GM23248 (cell line): ENCODE data around the gene TRIP6. TPM values are rescaled to one million over a fixed set of nuclear protein-coding genes. Genes with fewer than 3 reads are reported as not detected.

Source experiments
- DNase-seq: peaks from one replicate; pipeline ENCODE4 v3.0.0-alpha.2; 2015
- H2AFZ ChIP-seq: fragments of 200-600 bp; sonication (generic); 2 replicates; pipeline ENCODE4 v1.6.1; 2016; ENCODE audit warnings: antibody characterized with exemption
- H3F3A ChIP-seq: fragments of 200-600 bp; sonication (generic); 2 replicates; pipeline ENCODE4 v1.6.1; 2016; ENCODE audit warnings: mild to moderate bottlenecking, antibody characterized with exemption, mixed run types; ENCODE audit not compliant: insufficient read depth
- H3K27ac ChIP-seq: fragments of 200-600 bp; sonication (generic); 2 replicates; pipeline ENCODE4 v1.5.1; 2016; ENCODE audit warnings: mild to moderate bottlenecking
- H3K27me3 ChIP-seq: fragments of 200-600 bp; sonication (generic); replicated peaks from 2 replicates; pipeline ENCODE4 v1.6.1; 2016; ENCODE audit warnings: mild to moderate bottlenecking; ENCODE audit not compliant: insufficient read depth
- H3K36me3 ChIP-seq: fragments of 200-600 bp; sonication (generic); 2 replicates; pipeline ENCODE4 v1.6.1; 2016; ENCODE audit warnings: low read depth, mild to moderate bottlenecking
- H3K4me1 ChIP-seq: fragments of 200-600 bp; sonication (generic); 2 replicates; pipeline ENCODE4 v1.6.1; 2016; ENCODE audit warnings: mild to moderate bottlenecking; ENCODE audit not compliant: insufficient read depth
- H3K4me2 ChIP-seq: fragments of 200-600 bp; sonication (generic); one replicate; pipeline ENCODE4 v1.6.1; 2016; ENCODE audit warnings: mild to moderate bottlenecking; ENCODE audit not compliant: unreplicated experiment
- H3K4me3 ChIP-seq: fragments of 200-600 bp; sonication (generic); 2 replicates; pipeline ENCODE4 v1.5.1; 2016; ENCODE audit warnings: mild to moderate bottlenecking
- H3K79me2 ChIP-seq: fragments of 200-600 bp; sonication (generic); 2 replicates; pipeline ENCODE4 v1.6.1; 2016; ENCODE audit warnings: mild to moderate bottlenecking; ENCODE audit not compliant: insufficient read depth
- H3K9ac ChIP-seq: fragments of 200-600 bp; sonication (generic); 2 replicates; pipeline ENCODE4 v1.6.1; 2016; ENCODE audit warnings: mild to moderate bottlenecking
- H3K9me2 ChIP-seq: fragments of 200-600 bp; sonication (generic); 2 replicates; pipeline ENCODE4 v1.6.1; 2016; ENCODE audit warnings: mixed run types, mild to moderate bottlenecking, moderate library complexity; ENCODE audit not compliant: insufficient read depth
- H3K9me3 ChIP-seq: fragments of 200-600 bp; sonication (generic); one replicate; pipeline ENCODE4 v1.6.1; 2017; ENCODE audit warnings: low read depth
- H4K20me1 ChIP-seq: fragments of 200-600 bp; sonication (generic); 2 replicates; pipeline ENCODE4 v1.6.0; 2016; ENCODE audit not compliant: insufficient read depth
- EZH2 ChIP-seq: fragments of 200-600 bp; sonication (generic); IDR thresholded peaks from 2 replicates; pipeline ENCODE4 v1.6.1; 2018; ENCODE audit warnings: antibody characterized with exemption, mild to moderate bottlenecking; ENCODE audit not compliant: insufficient read depth, poor library complexity, severe bottlenecking
- EZH2phosphoT487 ChIP-seq: fragments of 200-600 bp; sonication (generic); IDR thresholded peaks from 2 replicates; pipeline ENCODE4 v1.6.1; 2018; ENCODE audit warnings: antibody characterized with exemption, moderate library complexity, mild to moderate bottlenecking, low read depth; ENCODE audit not compliant: insufficient read depth
- WGBS, 2 experiments: methylation state at CpG; one replicate each; pipeline ENCODE4 v1.1.6; 2015 to 2017; ENCODE audit warnings: low lambda C conversion rate in 2 of 2, low coverage in 1 of 2; ENCODE audit errors: missing lambda C conversion rate in 2 of 2; 5-methylcytosine and 5-hydroxymethylcytosine counted together
- in situ Hi-C: fragments of 300-500 bp; cut with MboI; formaldehyde crosslinking; loops from 2 replicates; pipeline ENCODE4 v1.15.0; 2020
- polyA plus RNA-seq: library from polyadenylated mRNA; unstranded; fragments of >200 nt; fragmentation: Nextera tagmentation; extraction: Ambion mirVana; gene quantifications from 2 replicates; pipeline ENCODE4 v1.2.1, GENCODE V29; 2016
- total RNA-seq: library from RNA; depleted of rRNA; stranded (reverse); fragments of >200 nt; shearing (Covaris generic); gene quantifications from 2 replicates; pipeline ENCODE4 v1.2.3, GENCODE V29; 2014; rRNA removed

Gene TRIP6
- total RNA-seq, result 113 and 121 TPM in 2 replicates
- polyA plus RNA-seq, result 68.6 and 71.3 TPM in 2 replicates

- Histone ChIP-seq H3K27me3 (no peaks in the 10 kb centered on the region), H3K36me3 (peaks cover 6% of the 10 kb centered on the region; the same call in 1 of the 2 replicates), H3K4me2 (peak within 1 kb of the TSS; percentile 90), H2AFZ (peak within 1 kb of the TSS; percentile 83), H3K4me3 (peak within 1 kb of the TSS; percentile 100), H3K27ac (peak within 1 kb of the TSS; percentile 79), H3K9me3 (no peaks in the 10 kb centered on the region), H3K9ac (peak within 1 kb of the TSS; percentile 100), H3K9me2 (no peaks in the 10 kb centered on the region), H3K4me1 (peaks cover 7% of the 10 kb centered on the region), H3F3A (peaks cover 18% of the 10 kb centered on the region), H3K79me2 (peaks cover 45% of the 10 kb centered on the region), H4K20me1 (no peaks in the 10 kb centered on the region)
- in situ Hi-C loops, result loop anchor here (25.0 kb wide), 1 partner anchor 405 kb away; the partner anchor contains the start of gene SPACDR
- WGBS, 2 experiments, result 2% methylated on average over 39 of the region's 42 CpGs
- peak; percentile 95 for DNase-seq
- TF ChIP-seq EZH2 (no peak), EZH2phosphoT487 (no peak)
Observed at GRCh38 chr7:100867040-100867775, at the start of gene TRIP6. TRIP6 (plus strand) TSS chr7:100867387; CDS start chr7:100867498, 111 bp downstream.

- peaks cover 9% of the 10 kb centered on the region; the same call in 1 of the 2 replicates for H3K36me3 ChIP-seq
- no peaks in the 10 kb centered on the region for H3K9me3 ChIP-seq
- H3K27me3 ChIP-seq, result no peaks in the 10 kb centered on the region
- H3K4me1 ChIP-seq, result no peaks in the 10 kb centered on the region
- no peak for DNase-seq
- H3K9me2 ChIP-seq, result no peaks in the 10 kb centered on the region
- WGBS, 2 experiments, result 92 to 95% methylated on average over 9 of the region's 9 CpGs
- H3K79me2 ChIP-seq, result no peaks in the 10 kb centered on the region
- H4K20me1 ChIP-seq, result no peaks in the 10 kb centered on the region
- H3F3A ChIP-seq, result no peaks in the 10 kb centered on the region
- in situ Hi-C loops, result no loop called here
- no peak overlapping the region for H3K9ac ChIP-seq
- no peak overlapping the region for H3K4me2 ChIP-seq
- H3K4me3 ChIP-seq, result no peak overlapping the region
- H3K27ac ChIP-seq, result no peak overlapping the region
- TF ChIP-seq EZH2 (no peak), EZH2phosphoT487 (no peak)
- H2AFZ ChIP-seq, result no peak overlapping the region
Observed at GRCh38 chr7:100818366-100818765, 48.8 kb upstream of the TRIP6 start.

GRCh38 chr7:100818825-100819224, 48.4 kb upstream of the TRIP6 start:
- no peak for DNase-seq
- Histone ChIP-seq H3K27me3 (no peaks in the 10 kb centered on the region), H4K20me1 (no peaks in the 10 kb centered on the region), H3K4me1 (no peaks in the 10 kb centered on the region), H3K36me3 (peaks cover 7% of the 10 kb centered on the region; the same call in 1 of the 2 replicates), H2AFZ (no peak overlapping the region), H3K79me2 (no peaks in the 10 kb centered on the region), H3K9ac (no peak overlapping the region), H3K4me3 (no peak overlapping the region), H3K9me2 (no peaks in the 10 kb centered on the region), H3F3A (no peaks in the 10 kb centered on the region), H3K9me3 (no peaks in the 10 kb centered on the region), H3K4me2 (no peak overlapping the region), H3K27ac (no peak overlapping the region)
- 98 to 99% methylated on average over 6 of the region's 6 CpGs for WGBS, 2 experiments
- in situ Hi-C loops, result no loop called here
- no peak for TF ChIP-seq EZH2phosphoT487
- TF ChIP-seq EZH2, result no peak

GRCh38 chr7:100819586-100819985, 47.6 kb upstream of the TRIP6 start:
- Histone ChIP-seq H3F3A (no peaks in the 10 kb centered on the region), H3K4me1 (no peaks in the 10 kb centered on the region), H3K4me2 (no peak overlapping the region), H3K36me3 (peaks cover 7% of the 10 kb centered on the region; the same call in 1 of the 2 replicates), H2AFZ (no peak overlapping the region), H3K9ac (no peak overlapping the region), H3K9me2 (no peaks in the 10 kb centered on the region), H3K27me3 (no peaks in the 10 kb centered on the region), H4K20me1 (no peaks in the 10 kb centered on the region), H3K27ac (no peak overlapping the region), H3K9me3 (no peaks in the 10 kb centered on the region), H3K79me2 (peaks cover 2% of the 10 kb centered on the region; the same call in 1 of the 2 replicates), H3K4me3 (no peak overlapping the region)
- DNase-seq, result no peak
- in situ Hi-C loops, result no loop called here
- WGBS, 2 experiments, result 95 to 96% methylated on average over 22 to 23 of the region's 23 CpGs
- TF ChIP-seq EZH2phosphoT487 (no peak), EZH2 (no peak)
